Measurements from ENCODE around the gene DNAJC8.

Gene DNAJC8

GRCh38 chr1:28199328-28200233 is 33.2 kb downstream of the DNAJC8 start:
- no peak for DNase-seq (ENCODE audit: low spot score)
- H3K27ac ChIP-seq: no peak overlapping the region
- no peak for TF ChIP-seq CTCF (conservative IDR thresholded peaks at IDR 0.05; ENCODE audit: low read depth)
- CTCF ChIA-PET: interaction anchor here (0.6 to 0.7 kb wide), 3 partner anchors 9 to 426 kb away, joined by 3 to 4 read pairs (median 4); no protein-coding TSS in a partner anchor
- POLR2A ChIA-PET (ENCODE audit: low non-redundant PET): no interaction called here

GRCh38 chr1:28197682-28198415 is 35.0 kb downstream of the DNAJC8 start:
- H3K27ac ChIP-seq: peak overlapping the region; percentile 74
- TF ChIP-seq CTCF (conservative IDR thresholded peaks at IDR 0.05; ENCODE audit: low read depth): no peak
- no peak for DNase-seq (ENCODE audit: low spot score)
- ChIA-PET POLR2A (ENCODE audit: low non-redundant PET) (no interaction called here), CTCF (interaction anchor here (0.6 to 1.4 kb wide), 2 partner anchors 36 to 107 kb away, joined by 4 to 5 read pairs; no protein-coding TSS in a partner anchor)

GRCh38 chr1:28196330-28196729 is 36.5 kb downstream of the DNAJC8 start:
- H3K27ac ChIP-seq: peak overlapping the region; percentile 74
- TF ChIP-seq CTCF (conservative IDR thresholded peaks at IDR 0.05; ENCODE audit: low read depth): no peak
- POLR2A ChIA-PET (ENCODE audit: low non-redundant PET): no interaction called here
- CTCF ChIA-PET: interaction anchor here (0.6 to 1.4 kb wide), 2 partner anchors 10 to 105 kb away, joined by 3 to 5 read pairs; no protein-coding TSS in a partner anchor
- no peak for DNase-seq (ENCODE audit: low spot score)

DNA sequence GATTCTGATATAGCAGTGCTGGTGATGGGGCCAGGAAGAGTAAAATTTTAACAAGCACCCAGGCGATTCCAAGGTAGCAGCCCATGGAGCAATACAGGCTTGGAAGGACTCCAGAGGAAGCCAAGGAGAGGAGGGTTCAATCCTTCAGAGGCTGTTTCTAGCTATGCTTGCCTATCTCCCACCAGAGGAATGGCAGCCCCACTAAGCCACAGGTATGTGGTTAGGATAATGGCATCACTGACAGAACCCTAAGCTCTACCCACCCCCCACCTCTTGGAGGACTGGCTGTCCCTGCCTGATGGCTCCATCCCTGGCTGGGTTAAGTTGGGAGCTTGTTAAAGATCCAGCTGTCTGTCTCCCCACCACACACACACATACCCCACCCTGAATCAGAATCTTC is 37.0 kb downstream of the DNAJC8 start:
- no peak for TF ChIP-seq CTCF (conservative IDR thresholded peaks at IDR 0.05; ENCODE audit: low read depth)
- POLR2A ChIA-PET (ENCODE audit: low non-redundant PET): no interaction called here
- H3K27ac ChIP-seq: peak overlapping the region; percentile 74; the same call in 1 of the 2 replicates
- CTCF ChIA-PET: interaction anchor here (0.7 kb wide), 1 partner anchor 73 kb away, joined by 6 read pairs; no protein-coding TSS in a partner anchor
- no peak for DNase-seq (ENCODE audit: low spot score)

GRCh38 chr1:28194326-28195035 is 38.3 kb downstream of the DNAJC8 start:
- CTCF ChIA-PET: interaction anchor here (0.5 to 0.6 kb wide), 2 partner anchors 75 to 456 kb away, joined by 3 read pairs; no protein-coding TSS in a partner anchor
- POLR2A ChIA-PET (ENCODE audit: low non-redundant PET): interaction anchor here (0.5 to 0.7 kb wide), 3 partner anchors 161 to 559 kb away, joined by 3 to 8 read pairs (median 6); no protein-coding TSS in a partner anchor
- no peak for DNase-seq (ENCODE audit: low spot score)
- H3K27ac ChIP-seq: peak overlapping the region; percentile 57
- no peak for TF ChIP-seq CTCF (conservative IDR thresholded peaks at IDR 0.05; ENCODE audit: low read depth)
